Measurements from ENCODE around the gene LDHD.

Gene LDHD

GRCh38 chr16:75110637-75111513, 5.7 kb downstream of the LDHD start:
- peak; percentile 67 for DNase-seq (ENCODE audit: low read depth)
- no peak overlapping the region for H3K4me3 ChIP-seq (ENCODE audit: low read depth, low read length)
- peak; percentile 85 for TF ChIP-seq CTCF (IDR thresholded peaks at IDR 0.05; ENCODE audit: control insufficient read depth, extremely low read depth, insufficient read depth)

GRCh38 chr16:75109732-75110243, 6.8 kb downstream of the LDHD start:
- TF ChIP-seq CTCF (IDR thresholded peaks at IDR 0.05; ENCODE audit: control insufficient read depth, extremely low read depth, insufficient read depth), result no peak
- no peak overlapping the region for H3K4me3 ChIP-seq (ENCODE audit: low read depth, low read length)
- DNase-seq (ENCODE audit: low read depth), result no peak

GRCh38 chr16:75108792-75109731, 7.5 kb downstream of the LDHD start:
- peak; percentile 79 for DNase-seq (ENCODE audit: low read depth)
- no peak overlapping the region for H3K4me3 ChIP-seq (ENCODE audit: low read depth, low read length)
- no peak for TF ChIP-seq CTCF (IDR thresholded peaks at IDR 0.05; ENCODE audit: control insufficient read depth, extremely low read depth, insufficient read depth)

- DNase-seq (ENCODE audit: low read depth), result no peak
- H3K4me3 ChIP-seq (ENCODE audit: low read depth, low read length), result no peak overlapping the region
- TF ChIP-seq CTCF (IDR thresholded peaks at IDR 0.05; ENCODE audit: control insufficient read depth, extremely low read depth, insufficient read depth), result no peak
Measured at GRCh38 chr16:75107505-75107904, 9.1 kb downstream of the LDHD start.

- no peak for TF ChIP-seq CTCF (IDR thresholded peaks at IDR 0.05; ENCODE audit: control insufficient read depth, extremely low read depth, insufficient read depth)
- DNase-seq (ENCODE audit: low read depth), result no peak
- no peak overlapping the region for H3K4me3 ChIP-seq (ENCODE audit: low read depth, low read length)
Measured at GRCh38 chr16:75106351-75107274, 10.0 kb downstream of the LDHD start.

All from LNCaP clone FGC (cell line).